Stimulated activated CD4-positive, alpha-beta T cell treated with anti-CD3 and anti-CD28 coated beads, Interleukin-12 subunit alpha, Interleukin-12 subunit beta, amount 100 ng/mL, for 24 hours (primary cell): ENCODE results near the gene NEDD4.
"Not testable (repeated sequence)": the region's sequence is repeated elsewhere in the genome, so short reads cannot be mapped to it uniquely, and the experiment has no call there.

Source experiments
- DNase-seq, 2 experiments: peaks; one replicate each; pipeline ENCODE4 v3.0.0-alpha.2; 2020; ENCODE audit warnings: low read depth in 2 of 2

Gene NEDD4

GRCh38 chr15:55993111-55993803 is at the start of gene NEDD4:
TSS of gene NEDD4 (minus strand) at chr15:55993612. CDS start at chr15:55993555, 57 bp downstream.
- peak; percentile 64 to 73 for DNase-seq

- DNase-seq, result no peak
Measured at GRCh38 chr15:56042498-56042897, 49.1 kb upstream of the NEDD4 start.

GRCh38 chr15:56042031-56042430 is 48.6 kb upstream of the NEDD4 start:
- DNase-seq, result no peak

- DNase-seq, result no peak
Measured at GRCh38 chr15:56040081-56041035, 46.9 kb upstream of the NEDD4 start.

GRCh38 chr15:56038707-56039106 is 45.3 kb upstream of the NEDD4 start:
- no peak for DNase-seq

- no peak for DNase-seq
Measured at GRCh38 chr15:56038015-56038414, 44.6 kb upstream of the NEDD4 start.

GRCh38 chr15:56036546-56037067 is 43.2 kb upstream of the NEDD4 start:
- DNase-seq, result no peak

- DNase-seq, result no peak
Measured at GRCh38 chr15:56035166-56035565, 41.8 kb upstream of the NEDD4 start.

GRCh38 chr15:56034514-56034913 is 41.1 kb upstream of the NEDD4 start:
- no peak for DNase-seq

GRCh38 chr15:56032373-56032772 is 39.0 kb upstream of the NEDD4 start:
- no peak for DNase-seq

GRCh38 chr15:56031836-56032235 is 38.4 kb upstream of the NEDD4 start:
- no peak for DNase-seq

- DNase-seq, result no peak
Measured at GRCh38 chr15:56031402-56031801, 38.0 kb upstream of the NEDD4 start.

- DNase-seq, result no peak
Measured at GRCh38 chr15:56028430-56028829, 35.0 kb upstream of the NEDD4 start.

GRCh38 chr15:56023160-56023559 is 29.7 kb upstream of the NEDD4 start:
- DNase-seq, result not testable (repeated sequence)

GRCh38 chr15:56019819-56020486 is 26.5 kb upstream of the NEDD4 start:
- no peak for DNase-seq

- no peak for DNase-seq
Measured at GRCh38 chr15:56019060-56019793, 25.8 kb upstream of the NEDD4 start.

- no peak for DNase-seq
Measured at GRCh38 chr15:56017920-56018319, 24.5 kb upstream of the NEDD4 start.

GRCh38 chr15:56017511-56017910 is 24.1 kb upstream of the NEDD4 start:
- no peak for DNase-seq

- DNase-seq, result no peak
Measured at GRCh38 chr15:56016281-56016680, 22.9 kb upstream of the NEDD4 start.

GRCh38 chr15:56014677-56015076 is 21.3 kb upstream of the NEDD4 start:
- no peak for DNase-seq

- DNase-seq, result not testable (repeated sequence)
Measured at GRCh38 chr15:56007053-56007452, 13.6 kb upstream of the NEDD4 start.
